ENCODE results near the gene CSGALNACT2.

CSGALNACT2 gene

GRCh38 chr10:43223056-43223455 lies 84.8 kb downstream of the CSGALNACT2 start:
- TF ChIP-seq NFIC (IDR thresholded peaks at IDR 0.05), result no peak
- TF ChIP-seq, protein P1, sequence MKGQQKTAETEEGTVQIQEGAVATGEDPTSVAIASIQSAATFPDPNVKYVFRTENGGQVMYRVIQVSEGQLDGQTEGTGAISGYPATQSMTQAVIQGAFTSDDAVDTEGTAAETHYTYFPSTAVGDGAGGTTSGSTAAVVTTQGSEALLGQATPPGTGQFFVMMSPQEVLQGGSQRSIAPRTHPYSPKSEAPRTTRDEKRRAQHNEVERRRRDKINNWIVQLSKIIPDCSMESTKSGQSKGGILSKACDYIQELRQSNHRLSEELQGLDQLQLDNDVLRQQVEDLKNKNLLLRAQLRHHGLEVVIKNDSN (IDR thresholded peaks at IDR 0.05), result no peak
- TF ChIP-seq FOXM1 (IDR thresholded peaks at IDR 0.05; ENCODE audit: borderline replicate concordance, low read depth), result no peak
- no peak for TF ChIP-seq EP300 (IDR thresholded peaks at IDR 0.05; ENCODE audit: borderline replicate concordance)
- no peak for TF ChIP-seq CEBPB (IDR thresholded peaks at IDR 0.05)
- no peak for TF ChIP-seq TCF12 (IDR thresholded peaks at IDR 0.05; ENCODE audit: low read depth)
- no peak for TF ChIP-seq EGR1 (IDR thresholded peaks at IDR 0.05)
- TF ChIP-seq TAF1 (IDR thresholded peaks at IDR 0.05; ENCODE audit: low read depth), result no peak
- no peak for TF ChIP-seq RAD21 (IDR thresholded peaks at IDR 0.05; ENCODE audit: low read depth)
- no peak for TF ChIP-seq CREB1 (IDR thresholded peaks at IDR 0.05; ENCODE audit: low read depth)
- TF ChIP-seq MAX (IDR thresholded peaks at IDR 0.05), result no peak
- TF ChIP-seq REST (IDR thresholded peaks at IDR 0.05; ENCODE audit: low read depth), result no peak
- TF ChIP-seq TEAD4 (IDR thresholded peaks at IDR 0.05), result no peak
- TF ChIP-seq ZBTB7A (IDR thresholded peaks at IDR 0.05; ENCODE audit: low read depth), result no peak
- TF ChIP-seq YY1 (IDR thresholded peaks at IDR 0.05; ENCODE audit: low read depth), result no peak

- no peak for TF ChIP-seq YY1 (IDR thresholded peaks at IDR 0.05; ENCODE audit: low read depth)
- TF ChIP-seq EP300 (IDR thresholded peaks at IDR 0.05; ENCODE audit: borderline replicate concordance), result no peak
- no peak for TF ChIP-seq FOXM1 (IDR thresholded peaks at IDR 0.05; ENCODE audit: borderline replicate concordance, low read depth)
- no peak for TF ChIP-seq MAX (IDR thresholded peaks at IDR 0.05)
- no peak for TF ChIP-seq RAD21 (IDR thresholded peaks at IDR 0.05; ENCODE audit: low read depth)
- TF ChIP-seq REST (IDR thresholded peaks at IDR 0.05; ENCODE audit: low read depth), result no peak
- TF ChIP-seq CREB1 (IDR thresholded peaks at IDR 0.05; ENCODE audit: low read depth), result no peak
Measured at GRCh38 chr10:43224321-43224720, 86.1 kb downstream of the CSGALNACT2 start.

DNA sequence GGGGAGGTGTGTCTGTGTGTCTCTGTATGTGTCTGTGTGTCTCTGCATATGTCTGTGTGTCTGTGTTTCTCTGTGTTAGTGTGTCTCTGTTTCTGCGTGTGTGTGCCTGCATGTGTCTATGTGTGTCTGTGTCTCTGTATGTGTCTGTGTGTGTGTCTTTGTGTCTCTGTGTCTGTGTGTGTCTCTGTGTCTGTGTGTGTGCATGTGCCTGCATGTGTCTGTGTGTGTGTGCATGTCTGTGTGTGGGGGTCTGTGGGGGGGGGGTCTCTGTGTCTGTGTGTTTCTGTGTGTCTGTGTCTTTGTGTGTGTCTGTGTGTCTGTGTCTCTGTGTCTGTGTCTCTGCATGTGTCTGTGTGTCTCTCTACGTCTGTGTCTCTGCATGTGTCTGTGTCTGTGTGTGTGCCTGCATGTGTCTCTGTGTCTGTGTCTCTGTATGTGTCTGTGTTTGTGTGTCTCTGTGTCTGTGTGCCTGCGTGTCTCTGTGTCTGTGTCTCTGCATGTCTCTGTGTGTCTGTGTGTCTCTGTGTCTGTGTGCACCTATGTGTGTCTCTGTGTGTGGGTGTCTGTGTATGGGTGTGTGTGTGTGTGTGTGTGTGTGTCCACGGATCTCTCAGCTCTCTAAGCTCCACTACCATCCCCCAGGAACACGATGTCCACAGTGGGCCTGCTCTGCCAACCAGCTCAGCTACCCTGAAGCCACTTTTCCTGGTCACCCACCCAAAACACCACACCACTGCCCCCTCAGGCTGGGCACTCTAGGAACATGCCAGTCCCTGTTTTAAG lies 87.0 kb downstream of the CSGALNACT2 start:
- TF ChIP-seq RAD21 (IDR thresholded peaks at IDR 0.05; ENCODE audit: low read depth), result no peak

- no peak for TF ChIP-seq TCF12 (IDR thresholded peaks at IDR 0.05; ENCODE audit: low read depth)
- TF ChIP-seq YY1 (IDR thresholded peaks at IDR 0.05; ENCODE audit: low read depth), result no peak
- TF ChIP-seq ZBTB7A (IDR thresholded peaks at IDR 0.05; ENCODE audit: low read depth), result no peak
- no peak for TF ChIP-seq FOXM1 (IDR thresholded peaks at IDR 0.05; ENCODE audit: borderline replicate concordance, low read depth)
- TF ChIP-seq CREB1 (IDR thresholded peaks at IDR 0.05; ENCODE audit: low read depth), result no peak
- TF ChIP-seq EGR1 (IDR thresholded peaks at IDR 0.05), result no peak
- no peak for TF ChIP-seq REST (IDR thresholded peaks at IDR 0.05; ENCODE audit: low read depth)
- TF ChIP-seq TEAD4 (IDR thresholded peaks at IDR 0.05), result no peak
- TF ChIP-seq RAD21 (IDR thresholded peaks at IDR 0.05; ENCODE audit: low read depth), result no peak
- no peak for TF ChIP-seq EP300 (IDR thresholded peaks at IDR 0.05; ENCODE audit: borderline replicate concordance)
- TF ChIP-seq, protein P1 (IDR thresholded peaks at IDR 0.05), result no peak
Measured at GRCh38 chr10:43225787-43226153, 87.5 kb downstream of the CSGALNACT2 start.
